HEK293 (cell line): ENCODE data around the gene MYL4.
"Not testable (repeated sequence)": the region's sequence is repeated elsewhere in the genome, so short reads cannot be mapped to it uniquely, and the experiment has no call there.

Experiments
- CTCF ChIA-PET: fragments of 350-600 bp; formaldehyde crosslinking; extraction: SDS; loops from one replicate; lab custom pipeline; 2021; ENCODE audit warnings: antibody characterized with exemption; lab: Yijun Ruan, JAX
- POLR2A ChIA-PET: fragments of 300-600 bp; formaldehyde crosslinking; extraction: SDS; loops from one replicate; lab custom pipeline; 2020; ENCODE audit warnings: antibody characterized with exemption, inconsistent platforms; lab: Yijun Ruan, JAX
- H3K27ac ChIP-seq: fragments of 200-500 bp; sonication (Bioruptor generic); 2 replicates; pipeline ENCODE4 v1.5.1; 2014; ENCODE audit warnings: low read depth, low read length, control low read depth, inconsistent platforms; ENCODE audit errors: extremely low read depth
- H3K36me3 ChIP-seq, 2 experiments: fragments of 200-500 bp in 1 of 2; sonication (Bioruptor generic) in 1 of 2; 1 replicate in 1 of 2; 2 replicates in 1 of 2; pipeline ENCODE4 v1.5.1; 2014 to 2017; ENCODE audit warnings: inconsistent platforms in 2 of 2, low read length in 2 of 2; ENCODE audit not compliant: control insufficient read depth in 2 of 2, insufficient read depth in 1 of 2
- H3K4me1 ChIP-seq: fragments of 200-500 bp; sonication (Bioruptor generic); 2 replicates; pipeline ENCODE4 v1.5.1; 2014; ENCODE audit warnings: mild to moderate bottlenecking, low read length, inconsistent platforms; ENCODE audit not compliant: control insufficient read depth, insufficient read depth
- H3K4me3 ChIP-seq: 2 replicates; pipeline ENCODE4 v1.5.1; 2011; ENCODE audit warnings: low read depth, mild to moderate bottlenecking, control low read depth, low read length, moderate library complexity
- H3K9me3 ChIP-seq: fragments of 200-500 bp; sonication (Bioruptor generic); 2 replicates; pipeline ENCODE4 v1.5.1; 2014; ENCODE audit warnings: low read depth, low read length, inconsistent platforms; ENCODE audit not compliant: control insufficient read depth, insufficient read depth
- ELK4 ChIP-seq: IDR thresholded peaks from 2 replicates; pipeline ENCODE4 v1.6.1; 2011; ENCODE audit warnings: mild to moderate bottlenecking, low read depth, low read length, borderline replicate concordance
- KLF1 ChIP-seq: fragments of 450-650 bp; formaldehyde crosslinking; IDR thresholded peaks from 2 replicates; pipeline ENCODE4 v1.5.1; 2016; ENCODE audit warnings: missing biosample characterization, missing genetic modification characterization
- KLF10 ChIP-seq: fragments of 450-650 bp; IDR thresholded peaks from 2 replicates; pipeline ENCODE4 v1.5.1; 2018; ENCODE audit warnings: missing biosample characterization, mild to moderate bottlenecking, missing genetic modification characterization
- SCRT2 ChIP-seq: fragments of 450-650 bp; formaldehyde crosslinking; IDR thresholded peaks from 2 replicates; pipeline ENCODE4 v1.5.1; 2016; ENCODE audit warnings: missing biosample characterization, missing genetic modification characterization
- SETDB1 ChIP-seq: IDR thresholded peaks from one replicate; pipeline ENCODE4 v1.6.1; 2017; ENCODE audit warnings: mild to moderate bottlenecking, low read length, moderate library complexity, mixed read lengths; ENCODE audit not compliant: insufficient read length
- WT1 ChIP-seq: fragments of 450-650 bp; formaldehyde crosslinking; IDR thresholded peaks from 2 replicates; pipeline ENCODE4 v1.5.1; 2016; ENCODE audit warnings: missing biosample characterization, missing genetic modification characterization
- ZNF184 ChIP-seq: fragments of 450-650 bp; IDR thresholded peaks from 2 replicates; pipeline ENCODE4 v1.5.1; 2018; ENCODE audit warnings: missing biosample characterization, mild to moderate bottlenecking, missing genetic modification characterization
- ZNF214 ChIP-seq: fragments of 450-650 bp; formaldehyde crosslinking; IDR thresholded peaks from 2 replicates; pipeline ENCODE4 v1.5.1; 2017; ENCODE audit warnings: missing biosample characterization, mild to moderate bottlenecking, missing genetic modification characterization, borderline replicate concordance
- ZNF223 ChIP-seq: fragments of 450-650 bp; formaldehyde crosslinking; IDR thresholded peaks from 2 replicates; pipeline ENCODE4 v1.5.1; 2016; ENCODE audit warnings: missing biosample characterization, missing genetic modification characterization
- ZNF280C ChIP-seq: fragments of 450-650 bp; formaldehyde crosslinking; IDR thresholded peaks from 2 replicates; pipeline ENCODE4 v1.5.1; 2016; ENCODE audit warnings: missing biosample characterization, missing genetic modification characterization
- ZNF37A ChIP-seq: fragments of 450-650 bp; IDR thresholded peaks from 2 replicates; pipeline ENCODE4 v1.5.1; 2018; ENCODE audit warnings: missing biosample characterization, missing genetic modification characterization
- ZNF423 ChIP-seq: fragments of 450-650 bp; formaldehyde crosslinking; IDR thresholded peaks from 2 replicates; pipeline ENCODE4 v1.5.1; 2016; ENCODE audit warnings: missing biosample characterization, missing genetic modification characterization
- ZNF513 ChIP-seq: fragments of 450-650 bp; IDR thresholded peaks from 2 replicates; pipeline ENCODE4 v1.5.1; 2018; ENCODE audit warnings: missing biosample characterization, missing genetic modification characterization
- ZNF518A ChIP-seq: fragments of 450-650 bp; formaldehyde crosslinking; conservative IDR thresholded peaks from 2 replicates; pipeline ENCODE4 v1.5.1; 2016; ENCODE audit warnings: low read depth, missing biosample characterization, missing genetic modification characterization
- ZNF560 ChIP-seq: fragments of 450-650 bp; formaldehyde crosslinking; IDR thresholded peaks from 2 replicates; pipeline ENCODE4 v1.5.1; 2017; ENCODE audit warnings: missing biosample characterization, missing genetic modification characterization, borderline replicate concordance
- ZNF561 ChIP-seq: fragments of 450-650 bp; IDR thresholded peaks from 2 replicates; pipeline ENCODE4 v1.5.1; 2018; ENCODE audit warnings: missing biosample characterization, missing genetic modification characterization, borderline replicate concordance
- ZNF626 ChIP-seq: fragments of 450-650 bp; sonication (Bioruptor Pico); formaldehyde crosslinking; IDR thresholded peaks from 2 replicates; pipeline ENCODE4 v1.5.1; 2018; ENCODE audit warnings: missing biosample characterization, missing genetic modification characterization, inconsistent platforms
- ZNF677 ChIP-seq: fragments of 450-650 bp; IDR thresholded peaks from 2 replicates; pipeline ENCODE4 v1.5.0; 2018; ENCODE audit warnings: missing biosample characterization, mild to moderate bottlenecking, missing genetic modification characterization, moderate library complexity
- ZNF830 ChIP-seq: fragments of 450-650 bp; IDR thresholded peaks from 2 replicates; pipeline ENCODE4 v1.5.0; 2018; ENCODE audit warnings: missing biosample characterization, missing genetic modification characterization, low read depth, mild to moderate bottlenecking, moderate library complexity

The MYL4 gene

GRCh38 chr17:47223460-47223859, 14.3 kb downstream of the MYL4 start:
- TF ChIP-seq ZNF214: no peak
- TF ChIP-seq ZNF184 (tag by site-specific recombination): no peak
- TF ChIP-seq ZNF37A (tag by site-specific recombination): no peak
- no peak for TF ChIP-seq KLF10 (tag by site-specific recombination)
- no peak for TF ChIP-seq SCRT2 (tag by site-specific recombination)
- TF ChIP-seq ZNF677: no peak
- no peak for TF ChIP-seq WT1 (tag by site-specific recombination)
- no peak for TF ChIP-seq ZNF830 (tag by site-specific recombination)
- TF ChIP-seq, all 188 proteins: peak for 0
- H3K9me3 ChIP-seq: no peaks in the 10 kb centered on the region
- H3K36me3 ChIP-seq: no peaks in the 10 kb centered on the region
- H3K27ac ChIP-seq: no peak overlapping the region
- peaks cover 2% of the 10 kb centered on the region; the same call in 1 of the 2 replicates for H3K4me1 ChIP-seq
- ChIA-PET POLR2A (no interaction called here), CTCF (interaction anchor here (1.7 kb wide), 1 partner anchor 92 kb away, joined by 6 read pairs; no protein-coding TSS in a partner anchor)
- H3K4me3 ChIP-seq: no peak overlapping the region

GRCh38 chr17:47224077-47224476, 14.9 kb downstream of the MYL4 start:
- H3K36me3 ChIP-seq, H3K9me3 ChIP-seq, H3K4me3 ChIP-seq: not testable (repeated sequence)
- TF ChIP-seq SETDB1: peak; percentile 91
- TF ChIP-seq ZNF518A (tag by site-specific recombination): 0 out of 2 replicates have a peak, but pooled peaks have one; percentile 15
- TF ChIP-seq, all 188 proteins: peak for 2; not testable (repeated sequence) for 186
- H3K27ac ChIP-seq, POLR2A ChIA-PET, H3K4me1 ChIP-seq: not testable (repeated sequence)
- CTCF ChIA-PET: interaction anchor here (1.7 kb wide), 1 partner anchor 92 kb away, joined by 6 read pairs; no protein-coding TSS in a partner anchor

GRCh38 chr17:47224966-47225365, 15.8 kb downstream of the MYL4 start:
- no peak overlapping the region for H3K4me3 ChIP-seq
- ChIA-PET CTCF (interaction anchor here (0.8 to 2.1 kb wide), 2 partner anchors 28 to 91 kb away, joined by 3 to 14 read pairs; no protein-coding TSS in a partner anchor), POLR2A (interaction anchor here (0.7 kb wide), 1 partner anchor 36 kb away, joined by 3 read pairs; the partner anchor contains the start of gene CDC27)
- peak overlapping the region; percentile 39; the same call in 1 of the 2 replicates for H3K27ac ChIP-seq
- no peaks in the 10 kb centered on the region for H3K9me3 ChIP-seq
- no peaks in the 10 kb centered on the region for H3K36me3 ChIP-seq
- peaks cover 2% of the 10 kb centered on the region; the same call in 1 of the 2 replicates for H3K4me1 ChIP-seq
- TF ChIP-seq ZNF560 (tag by site-specific recombination) (no peak), ZNF223 (tag by site-specific recombination) (no peak), ZNF280C (no peak), ELK4 (no peak), ZNF423 (tag by site-specific recombination) (no peak), ZNF626 (tag by site-specific recombination) (no peak), ZNF513 (no peak), ZNF561 (tag by site-specific recombination) (no peak), KLF1 (tag by site-specific recombination) (no peak)
